Stomach (tissue), 4 donors: Measurements from ENCODE around the gene SLC8A2.

Experiments used
- CTCF ChIP-seq, 7 experiments: fragments of 450-650 bp in 4 of 7; fragments of 200-600 bp in 3 of 7; sonication (generic) in 3 of 7; IDR thresholded peaks; one replicate each; pipeline ENCODE4 v1.5.1; 2016 to 2019; ENCODE audit warnings: antibody characterized with exemption in 7 of 7, control low read depth in 2 of 7, mild to moderate bottlenecking in 1 of 7
- POLR2AphosphoS5 ChIP-seq, 3 donors: sonication (generic); formaldehyde crosslinking; IDR thresholded peaks; one replicate each; pipeline ENCODE4 v1.6.1; 2016; ENCODE audit warnings: antibody characterized with exemption in 3 of 3

GRCh38 chr19:47476438-47476972 lies 4.8 kb upstream of the SLC8A2 start:
- no peak for TF ChIP-seq CTCF (IDR thresholded peaks at IDR 0.05)
- no peak for TF ChIP-seq POLR2AphosphoS5 (IDR thresholded peaks at IDR 0.05)
